ENCODE measurements around the gene C10orf67.

Gene C10orf67

GRCh38 chr10:23199768-23200511 lies 144.7 kb downstream of the C10orf67 start:
- no peaks in the 10 kb centered on the region for H3K27me3 ChIP-seq (ENCODE audit: low read depth, low read length)
- no peaks in the 10 kb centered on the region for H3K4me1 ChIP-seq (ENCODE audit: low read length)
- no peak overlapping the region for H3K27ac ChIP-seq (ENCODE audit: low read length)
- H3K9me3 ChIP-seq (ENCODE audit: insufficient read depth, low read length), result no peaks in the 10 kb centered on the region
- TF ChIP-seq EZH2phosphoT487 (IDR thresholded peaks at IDR 0.05; ENCODE audit: low read depth), result no peak
- TF ChIP-seq, protein P1, sequence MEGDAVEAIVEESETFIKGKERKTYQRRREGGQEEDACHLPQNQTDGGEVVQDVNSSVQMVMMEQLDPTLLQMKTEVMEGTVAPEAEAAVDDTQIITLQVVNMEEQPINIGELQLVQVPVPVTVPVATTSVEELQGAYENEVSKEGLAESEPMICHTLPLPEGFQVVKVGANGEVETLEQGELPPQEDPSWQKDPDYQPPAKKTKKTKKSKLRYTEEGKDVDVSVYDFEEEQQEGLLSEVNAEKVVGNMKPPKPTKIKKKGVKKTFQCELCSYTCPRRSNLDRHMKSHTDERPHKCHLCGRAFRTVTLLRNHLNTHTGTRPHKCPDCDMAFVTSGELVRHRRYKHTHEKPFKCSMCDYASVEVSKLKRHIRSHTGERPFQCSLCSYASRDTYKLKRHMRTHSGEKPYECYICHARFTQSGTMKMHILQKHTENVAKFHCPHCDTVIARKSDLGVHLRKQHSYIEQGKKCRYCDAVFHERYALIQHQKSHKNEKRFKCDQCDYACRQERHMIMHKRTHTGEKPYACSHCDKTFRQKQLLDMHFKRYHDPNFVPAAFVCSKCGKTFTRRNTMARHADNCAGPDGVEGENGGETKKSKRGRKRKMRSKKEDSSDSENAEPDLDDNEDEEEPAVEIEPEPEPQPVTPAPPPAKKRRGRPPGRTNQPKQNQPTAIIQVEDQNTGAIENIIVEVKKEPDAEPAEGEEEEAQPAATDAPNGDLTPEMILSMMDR (IDR thresholded peaks at IDR 0.05; ENCODE audit: low read depth, low read length), result no peak
- no peak overlapping the region for H3K9ac ChIP-seq (ENCODE audit: low read length)
- H3K36me3 ChIP-seq (replicated peaks; ENCODE audit: low read depth, low read length), result no peaks in the 10 kb centered on the region
- H3K4me2 ChIP-seq (ENCODE audit: low read length), result no peak overlapping the region
- no peak overlapping the region for H2AFZ ChIP-seq (ENCODE audit: low read depth, low read length)
- no peak overlapping the region for H3K4me3 ChIP-seq (ENCODE audit: low read length)
- H4K20me1 ChIP-seq (ENCODE audit: insufficient read depth, low read length), result no peaks in the 10 kb centered on the region
- H3K79me2 ChIP-seq (ENCODE audit: low read length), result no peaks in the 10 kb centered on the region

DNA sequence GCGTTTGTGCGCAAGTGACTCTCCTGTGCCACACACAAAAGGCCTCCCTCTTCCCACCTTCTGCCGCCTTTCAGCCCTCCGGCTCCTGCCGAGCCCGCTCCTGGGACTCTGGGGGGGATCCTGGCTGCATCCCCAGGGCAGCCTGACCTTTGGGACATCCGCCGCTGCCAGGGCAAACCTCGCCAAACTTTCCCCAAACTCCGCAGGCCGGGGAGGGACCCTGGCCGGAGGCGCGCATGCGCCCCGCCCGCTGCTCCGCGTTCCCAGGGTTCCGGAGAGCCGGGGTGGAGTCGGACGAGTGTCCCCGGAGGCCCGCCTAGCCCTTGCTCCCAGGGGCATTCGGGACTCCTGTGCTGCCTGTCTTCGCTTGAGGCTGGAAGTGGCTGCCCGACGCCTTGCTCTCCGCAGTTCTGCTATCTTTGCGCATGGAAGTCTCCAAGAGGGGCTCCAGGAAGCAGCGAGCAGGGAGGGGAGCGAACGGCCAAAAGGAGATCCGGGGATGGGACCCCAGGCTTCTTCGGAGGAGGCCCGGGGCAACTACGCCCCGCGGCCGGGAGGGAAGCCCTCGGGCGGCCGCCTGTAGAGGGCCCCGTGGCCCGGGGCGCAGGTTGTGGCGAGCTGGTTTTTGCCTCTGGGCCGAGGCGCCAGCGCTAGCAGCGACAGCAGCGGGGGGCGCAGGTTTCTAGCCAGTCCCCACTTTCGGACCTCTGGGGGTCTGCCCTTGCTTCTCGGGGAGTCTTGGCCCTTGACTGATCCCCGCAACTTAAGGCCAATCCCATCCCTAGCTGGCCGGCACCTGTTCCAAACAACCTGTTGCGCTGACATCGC lies 145.4 kb downstream of the C10orf67 start:
- no peak overlapping the region for H3K4me3 ChIP-seq (ENCODE audit: low read length)

GRCh38 chr10:23198610-23198939 lies 146.0 kb downstream of the C10orf67 start:
- no peak overlapping the region for H3K9ac ChIP-seq (ENCODE audit: low read length)
- no peaks in the 10 kb centered on the region for H3K79me2 ChIP-seq (ENCODE audit: low read length)
- no peak for TF ChIP-seq EZH2phosphoT487 (IDR thresholded peaks at IDR 0.05; ENCODE audit: low read depth)
- TF ChIP-seq, protein P1 (IDR thresholded peaks at IDR 0.05; ENCODE audit: low read depth, low read length), result no peak
- H3K9me3 ChIP-seq (ENCODE audit: insufficient read depth, low read length), result no peaks in the 10 kb centered on the region
- no peak overlapping the region for H3K4me3 ChIP-seq (ENCODE audit: low read length)
- H3K4me1 ChIP-seq (ENCODE audit: low read length), result no peaks in the 10 kb centered on the region
- no peak overlapping the region for H3K27ac ChIP-seq (ENCODE audit: low read length)
- no peak overlapping the region for H3K4me2 ChIP-seq (ENCODE audit: low read length)
- H3K36me3 ChIP-seq (replicated peaks; ENCODE audit: low read depth, low read length), result no peaks in the 10 kb centered on the region
- H4K20me1 ChIP-seq (ENCODE audit: insufficient read depth, low read length), result no peaks in the 10 kb centered on the region
- H3K27me3 ChIP-seq (ENCODE audit: low read depth, low read length), result no peaks in the 10 kb centered on the region
- H2AFZ ChIP-seq (ENCODE audit: low read depth, low read length), result no peak overlapping the region

More for the DNA sequence above, 145.4 kb downstream of the C10orf67 start:
- Histone ChIP-seq H3K4me1 (ENCODE audit: low read length) (no peaks in the 10 kb centered on the region), H3K79me2 (ENCODE audit: low read length) (no peaks in the 10 kb centered on the region), H3K27ac (ENCODE audit: low read length) (no peak overlapping the region), H4K20me1 (ENCODE audit: insufficient read depth, low read length) (no peaks in the 10 kb centered on the region), H3K9me3 (ENCODE audit: insufficient read depth, low read length) (no peaks in the 10 kb centered on the region), H3K9ac (ENCODE audit: low read length) (no peak overlapping the region), H2AFZ (ENCODE audit: low read depth, low read length) (no peak overlapping the region), H3K4me2 (ENCODE audit: low read length) (no peak overlapping the region), H3K27me3 (ENCODE audit: low read depth, low read length) (no peaks in the 10 kb centered on the region), H3K36me3 (replicated peaks; ENCODE audit: low read depth, low read length) (no peaks in the 10 kb centered on the region)
- no peak for TF ChIP-seq EZH2phosphoT487 (IDR thresholded peaks at IDR 0.05; ENCODE audit: low read depth)
- TF ChIP-seq, protein P1 (IDR thresholded peaks at IDR 0.05; ENCODE audit: low read depth, low read length), result no peak

DNA sequence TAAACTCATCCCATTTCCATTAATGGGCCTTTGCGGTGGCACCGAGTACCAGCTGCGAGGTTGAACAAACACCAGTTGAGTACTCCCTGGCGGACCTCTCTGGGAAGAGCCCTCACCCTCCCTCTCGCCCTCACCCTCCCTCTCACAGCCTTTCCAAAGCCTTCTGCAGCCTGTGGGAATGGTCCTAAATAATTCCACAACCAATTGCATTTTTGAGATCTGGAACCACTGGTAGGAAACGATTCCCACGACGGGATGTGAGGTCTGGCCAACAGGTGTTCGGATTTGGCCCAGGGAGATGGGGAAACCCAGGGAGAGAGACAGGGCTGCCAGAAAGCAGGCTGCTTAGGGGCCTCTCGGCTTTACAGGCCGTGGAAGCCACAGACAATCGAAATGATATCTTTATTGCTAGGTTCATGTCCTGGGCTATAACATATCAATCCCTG lies 147.2 kb downstream of the C10orf67 start:
- H3K4me3 ChIP-seq (ENCODE audit: low read length), result no peak overlapping the region
- no peaks in the 10 kb centered on the region for H3K27me3 ChIP-seq (ENCODE audit: low read depth, low read length)
- no peak overlapping the region for H3K9ac ChIP-seq (ENCODE audit: low read length)
- H3K9me3 ChIP-seq (ENCODE audit: insufficient read depth, low read length), result no peaks in the 10 kb centered on the region
- no peaks in the 10 kb centered on the region for H3K36me3 ChIP-seq (replicated peaks; ENCODE audit: low read depth, low read length)
- H4K20me1 ChIP-seq (ENCODE audit: insufficient read depth, low read length), result no peaks in the 10 kb centered on the region
- H3K4me2 ChIP-seq (ENCODE audit: low read length), result no peak overlapping the region
- no peak overlapping the region for H2AFZ ChIP-seq (ENCODE audit: low read depth, low read length)
- H3K4me1 ChIP-seq (ENCODE audit: low read length), result no peaks in the 10 kb centered on the region
- H3K27ac ChIP-seq (ENCODE audit: low read length), result no peak overlapping the region
- H3K79me2 ChIP-seq (ENCODE audit: low read length), result no peaks in the 10 kb centered on the region
- TF ChIP-seq EZH2phosphoT487 (IDR thresholded peaks at IDR 0.05; ENCODE audit: low read depth), result no peak
- TF ChIP-seq, protein P1 (IDR thresholded peaks at IDR 0.05; ENCODE audit: low read depth, low read length), result no peak
